ENCODE results near the gene ENGASE.

- no peak for TF ChIP-seq CTCF (conservative IDR thresholded peaks at IDR 0.05; ENCODE audit: low read depth in 2 of 2)
- no peak for TF ChIP-seq EZH2 (IDR thresholded peaks at IDR 0.05; ENCODE audit: low read depth, unreplicated experiment)
- no peak for TF ChIP-seq EZH2phosphoT487 (IDR thresholded peaks at IDR 0.05; ENCODE audit: unreplicated experiment)
- no peak for TF ChIP-seq REST (IDR thresholded peaks at IDR 0.05; ENCODE audit: unreplicated experiment)
- no peak for TF ChIP-seq ZNF114 (CRISPR knock-in tag; IDR thresholded peaks at IDR 0.05)
- no peak for TF ChIP-seq POLR2AphosphoS5 (IDR thresholded peaks at IDR 0.05; ENCODE audit: low read depth)
- TF ChIP-seq ZNF331 (CRISPR knock-in tag; IDR thresholded peaks at IDR 0.05; ENCODE audit: low read depth), result no peak
- TF ChIP-seq ETS1 (IDR thresholded peaks at IDR 0.05), result no peak
Measured at GRCh38 chr17:79039171-79039570, 35.5 kb upstream of the ENGASE start.

Measured in GM23338 (cell line).